ENCODE measurements around the gene MCCC2. TPM values are rescaled to one million over a fixed set of nuclear protein-coding genes. Genes with fewer than 3 reads are reported as not detected.

The MCCC2 gene
- total RNA-seq, 1 experiment from 2014 or later = 47.2 TPM

DNA sequence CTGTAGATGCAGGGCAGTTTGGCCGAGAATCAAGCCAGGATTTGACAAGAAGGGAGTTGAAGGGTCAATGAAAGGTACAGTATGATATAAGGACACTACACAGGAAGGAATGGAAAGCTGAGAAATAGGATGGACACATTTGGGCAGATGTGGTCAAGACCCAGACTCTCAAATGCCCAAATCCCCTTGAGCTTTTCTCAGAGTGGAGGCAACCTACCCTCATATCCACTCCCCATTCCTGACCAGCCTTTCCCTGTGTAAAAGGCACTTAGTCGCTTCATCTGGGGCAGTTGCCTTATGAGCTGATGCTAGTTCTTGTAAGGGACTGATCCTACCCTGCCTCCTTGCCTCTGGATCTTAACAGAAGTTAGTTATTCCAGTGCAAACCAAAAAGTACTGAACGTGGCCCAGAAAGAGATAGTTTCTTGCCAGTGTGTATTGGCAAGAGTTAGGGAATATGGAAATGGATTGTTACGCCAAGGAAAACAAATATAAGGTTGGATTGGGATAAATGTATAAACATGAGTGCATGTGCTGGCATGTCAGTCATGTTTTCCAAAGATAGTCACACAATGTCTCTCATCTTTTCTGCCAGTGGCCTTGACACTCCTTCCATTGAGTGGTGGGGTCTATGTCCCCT lies 4.1 kb upstream of the MCCC2 start:
- peaks cover 0 to under 1% of the 10 kb centered on the region in 2 experiments; a peak in 1 of 4 replicates for H3K9me3 ChIP-seq (ENCODE audit: control insufficient read depth in 1 of 2, insufficient read depth in 1 of 2, low read depth in 1 of 2, low read length in 2 of 2)
- no peak overlapping the region for H3K4me3 ChIP-seq (replicated peaks in 1 of 2; ENCODE audit: low read depth in 1 of 2, low read length in 2 of 2)
- peaks cover 6% of the 10 kb centered on the region; the same call in 1 of the 2 replicates for H3K79me2 ChIP-seq (ENCODE audit: insufficient read depth, low read length)
- no peaks in the 10 kb centered on the region for H4K20me1 ChIP-seq (ENCODE audit: insufficient read depth)
- intact Hi-C loops (cut with micrococcal nuclease) = no loop called here
- H3K9me2 ChIP-seq (ENCODE audit: insufficient read depth) = no peaks in the 10 kb centered on the region
- no peaks in the 10 kb centered on the region for H3K36me3 ChIP-seq (ENCODE audit: control insufficient read depth in 1 of 2, insufficient read depth in 2 of 2, low read length in 2 of 2)
- no peak for TF ChIP-seq ZBTB33 (IDR thresholded peaks at IDR 0.05; ENCODE audit: extremely low read depth, insufficient replicate concordance, low read length)
- H3K4me2 ChIP-seq (ENCODE audit: low read length) = no peak overlapping the region
- no TSS peak for BruUV-seq (replicated peaks)
- ChIA-PET RAD21 (ENCODE audit: low non-redundant PET in 1 of 2, low total read pairs in 2 of 2, uncharacterized antibody in 2 of 2, unreplicated experiment in 2 of 2) (no interaction called here), CTCF (no interaction called here), POLR2A (no interaction called here)
- no peak overlapping the region for H3K9ac ChIP-seq (ENCODE audit: low read length)
- peaks cover 6 to 19% of the 10 kb centered on the region in 2 experiments for H3K4me1 ChIP-seq (ENCODE audit: control insufficient read depth in 1 of 2, insufficient read depth in 2 of 2, low read length in 2 of 2)
- no peak overlapping the region for H3K27ac ChIP-seq (ENCODE audit: low read depth, low read length)
- ATAC-seq (no peak), DNase-seq (ENCODE audit: low read depth, low spot score) (no peak)
- no peak overlapping the region for H2AFZ ChIP-seq (ENCODE audit: low read depth, low read length, poor library complexity, severe bottlenecking)
- no peaks in the 10 kb centered on the region for H3K27me3 ChIP-seq (ENCODE audit: insufficient read depth, low read length)

- Histone ChIP-seq H3K27ac (ENCODE audit: low read depth, low read length) (peak overlapping the region; percentile 55), H3K4me3 (replicated peaks in 1 of 2; ENCODE audit: low read depth in 1 of 2, low read length in 2 of 2) (peak overlapping the region; percentile 74 to 75), H3K9me3 (ENCODE audit: control insufficient read depth in 1 of 2, insufficient read depth in 1 of 2, low read depth in 1 of 2, low read length in 2 of 2) (no peaks in the 10 kb centered on the region), H3K4me2 (ENCODE audit: low read length) (peak overlapping the region; percentile 94), H4K20me1 (ENCODE audit: insufficient read depth) (no peaks in the 10 kb centered on the region), H3K9me2 (ENCODE audit: insufficient read depth) (no peaks in the 10 kb centered on the region), H3K79me2 (ENCODE audit: insufficient read depth, low read length) (peaks cover 31% of the 10 kb centered on the region), H3K4me1 (ENCODE audit: control insufficient read depth in 1 of 2, insufficient read depth in 2 of 2, low read length in 2 of 2) (peaks cover 10 to 23% of the 10 kb centered on the region in 2 experiments), H3K9ac (ENCODE audit: low read length) (peak overlapping the region; percentile 78), H2AFZ (ENCODE audit: low read depth, low read length, poor library complexity, severe bottlenecking) (no peak overlapping the region), H3K36me3 (ENCODE audit: control insufficient read depth in 1 of 2, insufficient read depth in 2 of 2, low read length in 2 of 2) (no peaks in the 10 kb centered on the region), H3K27me3 (ENCODE audit: insufficient read depth, low read length) (no peaks in the 10 kb centered on the region)
- POLR2A ChIA-PET = no interaction called here
- TSS peak; percentile 90 for BruUV-seq (replicated peaks)
- CTCF ChIA-PET = interaction anchor here (2.7 kb wide), 1 partner anchor 15 kb away, joined by 20 read pairs; no protein-coding TSS in a partner anchor
- intact Hi-C loops (cut with micrococcal nuclease) = no loop called here
- peak; percentile 6 for ATAC-seq
- RAD21 ChIA-PET (ENCODE audit: low non-redundant PET in 1 of 2, low total read pairs in 2 of 2, uncharacterized antibody in 2 of 2, unreplicated experiment in 2 of 2) = no interaction called here
- no peak for DNase-seq (ENCODE audit: low read depth, low spot score)
- TF ChIP-seq EGR1 (IDR thresholded peaks at IDR 0.05; ENCODE audit: low read depth) = no peak
- no peak for TF ChIP-seq CTCF (IDR thresholded peaks at IDR 0.05 in 2 of 3, conservative IDR thresholded peaks at IDR 0.05 in 1 of 3; ENCODE audit: borderline replicate concordance in 1 of 3, insufficient read depth in 1 of 3, low read depth in 2 of 3, low read length in 2 of 3)
- TF ChIP-seq, protein P1, sequence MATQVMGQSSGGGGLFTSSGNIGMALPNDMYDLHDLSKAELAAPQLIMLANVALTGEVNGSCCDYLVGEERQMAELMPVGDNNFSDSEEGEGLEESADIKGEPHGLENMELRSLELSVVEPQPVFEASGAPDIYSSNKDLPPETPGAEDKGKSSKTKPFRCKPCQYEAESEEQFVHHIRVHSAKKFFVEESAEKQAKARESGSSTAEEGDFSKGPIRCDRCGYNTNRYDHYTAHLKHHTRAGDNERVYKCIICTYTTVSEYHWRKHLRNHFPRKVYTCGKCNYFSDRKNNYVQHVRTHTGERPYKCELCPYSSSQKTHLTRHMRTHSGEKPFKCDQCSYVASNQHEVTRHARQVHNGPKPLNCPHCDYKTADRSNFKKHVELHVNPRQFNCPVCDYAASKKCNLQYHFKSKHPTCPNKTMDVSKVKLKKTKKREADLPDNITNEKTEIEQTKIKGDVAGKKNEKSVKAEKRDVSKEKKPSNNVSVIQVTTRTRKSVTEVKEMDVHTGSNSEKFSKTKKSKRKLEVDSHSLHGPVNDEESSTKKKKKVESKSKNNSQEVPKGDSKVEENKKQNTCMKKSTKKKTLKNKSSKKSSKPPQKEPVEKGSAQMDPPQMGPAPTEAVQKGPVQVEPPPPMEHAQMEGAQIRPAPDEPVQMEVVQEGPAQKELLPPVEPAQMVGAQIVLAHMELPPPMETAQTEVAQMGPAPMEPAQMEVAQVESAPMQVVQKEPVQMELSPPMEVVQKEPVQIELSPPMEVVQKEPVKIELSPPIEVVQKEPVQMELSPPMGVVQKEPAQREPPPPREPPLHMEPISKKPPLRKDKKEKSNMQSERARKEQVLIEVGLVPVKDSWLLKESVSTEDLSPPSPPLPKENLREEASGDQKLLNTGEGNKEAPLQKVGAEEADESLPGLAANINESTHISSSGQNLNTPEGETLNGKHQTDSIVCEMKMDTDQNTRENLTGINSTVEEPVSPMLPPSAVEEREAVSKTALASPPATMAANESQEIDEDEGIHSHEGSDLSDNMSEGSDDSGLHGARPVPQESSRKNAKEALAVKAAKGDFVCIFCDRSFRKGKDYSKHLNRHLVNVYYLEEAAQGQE (IDR thresholded peaks at IDR 0.05; ENCODE audit: low read depth) = no peak
- no peak for TF ChIP-seq EZH2phosphoT487 (IDR thresholded peaks at IDR 0.05; ENCODE audit: borderline replicate concordance)
- no peak for TF ChIP-seq YY1 (IDR thresholded peaks at IDR 0.05; ENCODE audit: extremely low read depth, insufficient replicate concordance, low read depth, low read length)
- no peak for TF ChIP-seq TCF7L2 (IDR thresholded peaks at IDR 0.05; ENCODE audit: borderline replicate concordance, extremely low read depth, insufficient read depth, insufficient read length)
Measured at GRCh38 chr5:71586052-71586940, 844 bp upstream of the MCCC2 start.

All from HCT116 (cell line).